HL-60 (cell line): ENCODE measurements around the gene ZNF181.

Experiments used
- DNase-seq, 2 experiments: peaks; one replicate each; pipeline ENCODE4 v3.0.0-alpha.2; 2010 to 2020; ENCODE audit warnings: low read depth in 1 of 2, low spot score in 1 of 2
- H3K27ac ChIP-seq: fragments of 250-450 bp; sonication (Bioruptor Pico); replicated peaks from 2 replicates; pipeline ENCODE4 v1.5.1; 2020; ENCODE audit warnings: mild to moderate bottlenecking, moderate library complexity
- H3K27me3 ChIP-seq: fragments of 250-450 bp; sonication (Bioruptor Pico); 2 replicates; pipeline ENCODE4 v1.5.1; 2021; ENCODE audit warnings: mild to moderate bottlenecking, moderate library complexity; ENCODE audit not compliant: insufficient read depth, poor library complexity, severe bottlenecking
- H3K4me3 ChIP-seq: replicated peaks from 2 replicates; pipeline ENCODE4 v1.5.1; 2011; ENCODE audit warnings: mild to moderate bottlenecking, control low read depth, low read length; ENCODE audit not compliant: insufficient read depth
- CTCF ChIP-seq: IDR thresholded peaks from one replicate; pipeline ENCODE4 v1.5.1; 2011; ENCODE audit warnings: low read length, control low read depth, inconsistent platforms; ENCODE audit not compliant: insufficient read depth
- GABPA ChIP-seq: IDR thresholded peaks from 2 replicates; pipeline ENCODE4 v1.6.1; 2012; ENCODE audit warnings: low read depth
- POLR2AphosphoS5 ChIP-seq: IDR thresholded peaks from 2 replicates; pipeline ENCODE4 v1.6.1; 2012; ENCODE audit warnings: low read depth
- REST ChIP-seq: IDR thresholded peaks from 2 replicates; pipeline ENCODE4 v1.6.1; 2012; ENCODE audit warnings: low read depth; ENCODE audit not compliant: insufficient replicate concordance
- SPI1 ChIP-seq: IDR thresholded peaks from 2 replicates; pipeline ENCODE4 v1.6.1; 2012; ENCODE audit warnings: low read depth, mild to moderate bottlenecking, borderline replicate concordance

Gene ZNF181

GRCh38 chr19:34773555-34773864, 39.5 kb downstream of the ZNF181 start:
- no peak for DNase-seq
- Histone ChIP-seq H3K4me3 (no peak overlapping the region), H3K27me3 (no peaks in the 10 kb centered on the region), H3K27ac (no peak overlapping the region)
- TF ChIP-seq SPI1 (no peak), POLR2AphosphoS5 (no peak), REST (no peak), GABPA (no peak), CTCF (no peak)

GRCh38 chr19:34774857-34775256, 40.8 kb downstream of the ZNF181 start:
- TF ChIP-seq REST (no peak), POLR2AphosphoS5 (no peak), CTCF (no peak), GABPA (no peak), SPI1 (no peak)
- Histone ChIP-seq H3K4me3 (no peak overlapping the region), H3K27ac (no peak overlapping the region), H3K27me3 (no peaks in the 10 kb centered on the region)
- DNase-seq: no peak

- H3K27ac ChIP-seq: no peak overlapping the region
- no peak for DNase-seq
- H3K27me3 ChIP-seq: no peaks in the 10 kb centered on the region
- no peak overlapping the region for H3K4me3 ChIP-seq
- TF ChIP-seq SPI1 (no peak), POLR2AphosphoS5 (no peak), GABPA (no peak), REST (no peak), CTCF (no peak)
Observed at GRCh38 chr19:34778342-34778741, 44.3 kb downstream of the ZNF181 start.
